ENCODE data around the gene YES1.

DNA sequence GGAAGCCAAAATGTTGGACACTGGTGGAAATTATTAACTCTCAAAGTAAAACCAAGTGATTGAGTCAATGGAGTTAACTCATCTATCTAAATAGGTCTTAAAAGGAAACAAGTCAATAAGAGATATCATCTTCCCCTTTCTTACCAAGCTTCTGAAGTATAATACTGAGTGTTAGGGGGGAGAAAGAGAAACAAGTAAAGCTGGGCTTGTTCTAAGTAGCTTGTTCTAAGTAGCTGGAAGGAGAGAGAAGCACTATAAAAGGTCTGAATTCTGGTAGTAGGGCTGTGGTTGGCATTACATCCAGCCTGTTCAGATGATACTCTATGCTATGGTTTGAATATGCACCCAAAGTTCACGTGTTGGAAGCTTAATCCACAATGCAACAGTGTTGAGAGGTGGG lies 26.8 kb downstream of the YES1 start:
- TF ChIP-seq CTCF (conservative IDR thresholded peaks at IDR 0.05; ENCODE audit: low read length) (no peak), EZH2phosphoT487 (IDR thresholded peaks at IDR 0.05; ENCODE audit: borderline replicate concordance, low read depth, low read length) (no peak)

Measured in OCI-LY7 (cell line).